HepG2 (cell line): ENCODE results near the gene ARHGEF37.

ENCODE experiments used
- ISX ChIP-seq: sonication (generic); formaldehyde crosslinking; conservative IDR thresholded peaks from 2 replicates; pipeline ENCODE4 v1.5.0; 2020; ENCODE audit warnings: missing genetic modification reagents
- ZFP82 ChIP-seq: sonication (generic); formaldehyde crosslinking; IDR thresholded peaks from 2 replicates; pipeline ENCODE4 v1.5.1; 2020; ENCODE audit warnings: mild to moderate bottlenecking, missing genetic modification reagents, borderline replicate concordance

- TF ChIP-seq ZFP82 (CRISPR knock-in tag) (no peak), ISX (CRISPR knock-in tag) (no peak)
Observed at GRCh38 chr5:149615976-149616375, 34.7 kb downstream of the ARHGEF37 start.
